GM20000 (cell line): ENCODE data around the gene PLCL2.

Experiments
- DNase-seq: peaks from one replicate; pipeline ENCODE4 v3.0.0; 2012; ENCODE audit warnings: low spot score
- TF ChIP-seq, protein P1 (sequence below): IDR thresholded peaks from 2 replicates; pipeline ENCODE4 v1.5.1; 2012; ENCODE audit warnings: mild to moderate bottlenecking, control low read depth; ENCODE audit errors: extremely low read depth, missing control alignments

Gene PLCL2

DNA sequence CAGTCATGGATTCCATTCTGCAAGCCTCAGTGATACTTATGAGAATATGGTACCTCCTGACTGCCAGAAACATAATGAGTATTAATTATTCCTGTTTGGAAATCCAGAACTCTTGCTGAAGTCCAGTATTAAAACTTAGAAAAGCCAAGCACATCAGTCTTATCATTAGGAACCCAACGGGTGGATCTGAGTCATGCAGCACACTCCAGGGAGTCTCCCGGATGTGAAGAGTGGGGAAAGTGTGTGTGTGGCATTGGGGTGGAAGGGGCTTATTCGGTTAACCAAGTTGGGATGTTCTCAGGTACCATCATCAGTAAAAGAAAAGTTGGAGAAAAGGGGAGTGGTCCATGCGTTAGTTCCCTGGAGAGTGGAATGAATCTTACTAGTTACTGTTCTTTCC, 181.1 kb downstream of the PLCL2 start:
- no peak for DNase-seq
- TF ChIP-seq, protein P1, sequence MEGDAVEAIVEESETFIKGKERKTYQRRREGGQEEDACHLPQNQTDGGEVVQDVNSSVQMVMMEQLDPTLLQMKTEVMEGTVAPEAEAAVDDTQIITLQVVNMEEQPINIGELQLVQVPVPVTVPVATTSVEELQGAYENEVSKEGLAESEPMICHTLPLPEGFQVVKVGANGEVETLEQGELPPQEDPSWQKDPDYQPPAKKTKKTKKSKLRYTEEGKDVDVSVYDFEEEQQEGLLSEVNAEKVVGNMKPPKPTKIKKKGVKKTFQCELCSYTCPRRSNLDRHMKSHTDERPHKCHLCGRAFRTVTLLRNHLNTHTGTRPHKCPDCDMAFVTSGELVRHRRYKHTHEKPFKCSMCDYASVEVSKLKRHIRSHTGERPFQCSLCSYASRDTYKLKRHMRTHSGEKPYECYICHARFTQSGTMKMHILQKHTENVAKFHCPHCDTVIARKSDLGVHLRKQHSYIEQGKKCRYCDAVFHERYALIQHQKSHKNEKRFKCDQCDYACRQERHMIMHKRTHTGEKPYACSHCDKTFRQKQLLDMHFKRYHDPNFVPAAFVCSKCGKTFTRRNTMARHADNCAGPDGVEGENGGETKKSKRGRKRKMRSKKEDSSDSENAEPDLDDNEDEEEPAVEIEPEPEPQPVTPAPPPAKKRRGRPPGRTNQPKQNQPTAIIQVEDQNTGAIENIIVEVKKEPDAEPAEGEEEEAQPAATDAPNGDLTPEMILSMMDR, result no peak

DNA sequence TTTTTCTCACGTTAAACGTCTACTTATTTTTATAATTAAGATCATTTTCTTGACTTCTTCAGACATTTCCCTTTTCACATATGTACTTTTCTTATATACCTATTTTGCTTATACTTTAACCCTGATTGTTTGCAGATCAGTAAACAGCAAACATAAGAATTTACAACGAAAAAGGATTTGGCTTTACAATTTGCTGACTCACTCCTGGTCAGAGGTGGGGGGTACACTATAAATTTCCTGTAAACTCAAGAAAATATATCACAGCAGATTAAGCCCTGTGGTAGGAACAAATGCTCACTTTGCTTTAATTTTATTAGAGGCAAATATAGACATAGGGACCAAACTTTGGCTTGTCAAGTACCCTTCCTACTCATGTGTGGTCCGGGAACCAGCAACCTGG, 185.0 kb downstream of the PLCL2 start:
- no peak for DNase-seq
- TF ChIP-seq, protein P1, result no peak

DNA sequence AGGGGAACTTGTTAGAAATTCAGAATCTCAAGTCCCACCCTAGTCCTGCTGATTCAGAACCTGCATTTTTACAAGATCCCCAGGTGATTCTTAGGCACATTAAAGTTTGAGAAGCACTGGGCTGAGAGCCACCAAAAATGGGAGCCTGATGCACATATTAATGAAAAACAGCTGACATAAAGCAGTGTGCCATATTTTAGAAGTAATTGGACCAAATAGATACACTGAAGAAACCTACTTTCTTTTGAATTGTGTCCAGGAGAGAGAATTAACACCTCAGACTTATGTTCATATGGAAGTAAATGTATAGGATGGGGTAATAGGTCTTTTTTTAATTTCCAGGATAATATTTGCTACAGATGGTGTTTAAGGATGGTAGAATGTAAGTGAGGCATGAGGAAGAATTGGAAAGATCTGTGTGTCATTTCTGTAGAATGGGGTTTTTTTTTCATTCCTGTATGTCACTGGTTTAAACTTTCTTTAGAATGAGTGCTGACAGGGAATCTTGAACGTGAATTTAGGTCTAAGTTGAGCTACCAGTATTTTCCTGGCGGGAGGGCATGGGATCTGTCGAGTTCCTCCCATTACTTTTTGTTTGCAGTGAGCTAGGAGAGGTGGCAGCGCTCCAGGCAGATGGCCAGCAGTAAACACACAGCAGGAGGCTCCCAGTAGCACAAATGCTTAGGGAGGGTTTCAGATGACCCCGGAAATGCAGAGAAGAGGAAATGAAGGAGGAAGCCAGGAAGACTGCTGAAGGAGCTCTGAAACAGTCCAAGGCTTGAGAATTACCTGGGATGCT, 185.6 kb downstream of the PLCL2 start:
- TF ChIP-seq, protein P1, result no peak
- DNase-seq, result no peak

DNA sequence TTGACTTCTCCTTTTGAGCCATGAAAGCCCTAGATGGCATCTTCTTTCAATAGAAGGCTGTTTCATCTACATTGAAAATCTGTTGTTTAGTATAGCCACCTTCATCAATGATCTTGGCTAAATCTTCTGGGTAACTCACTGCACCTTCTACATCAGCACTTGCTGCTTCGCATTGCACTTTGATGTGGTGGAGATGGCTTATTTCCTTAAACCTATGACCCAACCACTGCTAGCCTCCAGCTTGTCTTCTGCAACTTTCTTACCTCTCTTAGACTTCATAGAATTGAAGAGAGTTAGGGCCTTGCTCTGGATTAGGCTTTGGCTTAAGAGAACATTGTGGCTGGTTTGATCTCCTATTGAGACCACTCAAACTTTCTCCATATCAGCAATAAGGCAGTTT, 189.8 kb downstream of the PLCL2 start:
- DNase-seq, result no peak
- TF ChIP-seq, protein P1, result no peak

DNA sequence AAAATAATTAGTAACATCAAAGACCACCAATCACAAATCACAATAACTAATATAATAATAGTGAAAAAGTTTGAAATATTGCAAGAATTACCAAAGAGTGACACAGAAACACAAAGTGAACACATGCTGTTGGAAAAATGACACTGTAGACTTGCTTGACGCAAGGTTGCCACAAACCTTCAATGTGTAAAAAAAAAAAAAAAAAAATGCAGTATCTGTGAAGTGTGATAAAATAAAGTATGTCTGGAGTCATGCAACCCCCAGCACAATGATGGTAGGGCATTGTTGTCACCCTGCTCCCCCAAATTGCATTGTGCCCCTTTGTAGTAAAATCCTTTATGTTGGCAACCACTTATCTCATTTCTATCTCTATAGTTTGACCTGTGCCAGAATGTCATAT, 190.6 kb downstream of the PLCL2 start:
- TF ChIP-seq, protein P1, result no peak
- DNase-seq, result no peak

DNA sequence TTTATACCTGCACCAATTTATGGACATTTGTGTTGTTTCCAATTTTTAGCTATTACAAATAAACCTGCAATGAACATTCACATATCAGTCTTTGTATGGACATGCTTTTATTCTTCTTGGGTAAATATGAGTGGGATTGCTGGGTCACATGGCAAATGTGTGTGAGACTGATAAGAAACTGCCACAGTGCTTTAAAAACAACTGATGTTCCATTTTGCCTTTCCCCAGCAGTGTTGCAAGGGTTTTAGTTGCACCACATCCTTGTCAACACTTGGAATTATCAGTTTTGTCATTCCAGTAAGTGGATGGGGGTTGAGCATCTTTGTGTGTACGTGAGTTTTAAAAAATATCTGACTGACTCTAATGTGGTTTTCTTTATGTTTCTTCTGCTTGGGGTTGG, 191.2 kb downstream of the PLCL2 start:
- TF ChIP-seq, protein P1, result no peak
- DNase-seq, result no peak

DNA sequence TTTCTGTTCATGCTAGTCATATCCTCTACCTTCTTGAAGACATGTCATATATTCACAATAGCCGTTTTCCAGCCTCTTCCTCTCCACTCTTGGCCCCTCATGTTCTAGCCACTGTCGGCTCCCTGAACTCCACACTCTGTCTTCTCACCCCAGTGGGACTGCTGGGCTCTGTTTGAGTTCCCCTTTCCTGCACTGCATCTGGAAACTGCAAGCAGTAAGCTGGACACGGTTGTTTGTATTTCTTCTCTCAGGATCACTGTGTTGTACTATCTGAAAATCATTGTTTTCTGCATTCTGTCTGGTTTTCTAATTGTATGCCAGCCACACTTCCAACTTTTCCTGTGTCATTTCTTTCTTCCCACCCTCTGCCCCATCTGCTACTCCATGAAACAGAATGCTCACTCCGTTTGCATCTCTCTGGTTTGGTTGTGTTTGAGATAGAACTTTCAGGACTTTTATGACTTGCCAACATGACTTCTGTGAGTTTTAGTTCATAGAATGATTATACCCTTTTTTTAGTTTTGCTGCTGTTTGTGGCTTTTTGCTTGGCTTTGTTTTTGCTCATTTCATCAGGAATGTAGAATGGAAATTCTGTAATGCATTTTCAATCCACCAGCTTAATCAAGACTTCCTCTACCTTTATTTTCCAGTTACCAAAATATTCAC, 192.3 kb downstream of the PLCL2 start:
- TF ChIP-seq, protein P1, result no peak
- no peak for DNase-seq
